ENCODE data around the gene DGKZ. TPM values are rescaled to one million over a fixed set of nuclear protein-coding genes. Genes with fewer than 3 reads are reported as not detected.

DGKZ gene
- total RNA-seq, 2 donors from 2014 or later = 88.0 to 108 TPM

- H3K36me3 Mint-ChIP-seq = peaks cover 10 to 26% of the 10 kb centered on the region in 2 donors
- DNase-seq (ENCODE audit: low spot score in 2 of 2) (peak in 1 of 2 donors; percentile 25), ATAC-seq (no peak)
- H3K9me3 Mint-ChIP-seq = no peaks in the 10 kb centered on the region
- H3K27ac Mint-ChIP-seq = peak overlapping the region in 1 of 2 donors; percentile 1
These were observed 66.7 kb downstream of the DGKZ start for GRCh38 chr11:46413760-46414465.

- Mint-ChIP-seq H3K36me3 (peaks cover 10 to 26% of the 10 kb centered on the region in 2 donors), H3K27ac (peak overlapping the region; percentile 8 to 50), H3K9me3 (no peaks in the 10 kb centered on the region)
- DNase-seq (ENCODE audit: low spot score in 2 of 2) (peak in 1 of 2 donors; percentile 20), ATAC-seq (no peak)
These were observed 67.2 kb downstream of the DGKZ start for GRCh38 chr11:46414466-46414796.

- Mint-ChIP-seq H3K9me3 (no peaks in the 10 kb centered on the region), H3K27ac (peak overlapping the region in 1 of 2 donors; percentile 8), H3K36me3 (peaks cover 10 to 23% of the 10 kb centered on the region in 2 donors)
These were observed 67.6 kb downstream of the DGKZ start for GRCh38 chr11:46414879-46415278.

GRCh38 chr11:46417711-46418110 lies 70.4 kb downstream of the DGKZ start:
- ATAC-seq (no peak), DNase-seq (ENCODE audit: low spot score in 2 of 2) (peak in 1 of 2 donors; percentile 37)
- Mint-ChIP-seq H3K36me3 (peaks cover 10 to 20% of the 10 kb centered on the region in 2 donors), H3K9me3 (no peaks in the 10 kb centered on the region), H3K27ac (no peak overlapping the region)

More at GRCh38 chr11:46414879-46415278, 67.6 kb downstream of the DGKZ start:
- peak in 1 of 2 donors; percentile 35 for DNase-seq (ENCODE audit: low spot score in 2 of 2)
- ATAC-seq = no peak

DNA sequence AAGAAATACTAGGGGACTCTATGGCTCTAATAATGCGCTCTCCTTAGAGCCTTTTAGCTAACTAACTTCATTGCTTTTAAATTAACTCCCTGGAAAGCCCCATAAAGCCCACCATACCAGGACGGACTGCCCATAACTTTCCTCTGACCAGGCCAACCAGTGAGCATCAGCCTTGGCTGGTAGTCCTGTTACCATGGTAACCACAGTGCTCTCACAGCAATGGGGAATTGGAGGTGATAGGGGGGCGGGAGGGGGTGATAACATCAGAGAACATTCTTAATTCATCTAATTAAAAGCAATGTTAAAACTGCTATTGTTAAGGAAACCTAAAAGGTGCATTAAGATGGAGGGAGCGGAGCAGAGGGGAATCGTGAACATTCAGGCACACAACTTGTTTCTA lies 71.5 kb downstream of the DGKZ start:
- no peak for DNase-seq (ENCODE audit: low spot score in 2 of 2)
- no peak for ATAC-seq
- Mint-ChIP-seq H3K27ac (no peak overlapping the region), H3K9me3 (no peaks in the 10 kb centered on the region), H3K36me3 (peaks cover 10 to 20% of the 10 kb centered on the region in 2 donors)

DNA sequence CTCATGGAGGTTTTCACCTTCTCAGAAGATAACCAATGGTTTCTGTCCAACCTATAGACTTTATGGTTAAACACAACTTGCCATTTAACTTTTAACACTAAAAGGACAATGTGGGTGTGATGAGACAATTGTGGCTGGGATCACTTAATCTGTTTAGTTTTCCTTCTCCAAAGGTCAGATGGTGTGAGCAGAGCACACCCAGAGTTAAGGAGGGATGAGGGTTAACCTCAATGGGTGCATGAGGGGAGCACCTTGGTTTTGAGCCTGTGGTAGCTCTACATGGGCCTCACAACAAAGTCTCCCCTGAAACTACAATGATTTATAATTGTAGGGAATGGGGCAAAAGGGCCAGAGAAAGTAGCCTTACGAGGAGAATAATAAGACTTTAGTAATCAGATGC lies 73.2 kb downstream of the DGKZ start:
- DNase-seq (ENCODE audit: low spot score in 2 of 2) (no peak), ATAC-seq (peak in 1 of 2 donors; percentile 59)
- Mint-ChIP-seq H3K36me3 (peaks cover 0 to 15% of the 10 kb centered on the region in 2 donors), H3K27ac (no peak overlapping the region), H3K9me3 (no peaks in the 10 kb centered on the region)

- Mint-ChIP-seq H3K27ac (no peak overlapping the region), H3K36me3 (peaks cover 0 to 10% of the 10 kb centered on the region in 2 donors), H3K9me3 (no peaks in the 10 kb centered on the region)
- no peak for ATAC-seq
- DNase-seq (ENCODE audit: low spot score in 2 of 2) = peak in 1 of 2 donors; percentile 28
These were observed 74.1 kb downstream of the DGKZ start for GRCh38 chr11:46421257-46421880.

DNA sequence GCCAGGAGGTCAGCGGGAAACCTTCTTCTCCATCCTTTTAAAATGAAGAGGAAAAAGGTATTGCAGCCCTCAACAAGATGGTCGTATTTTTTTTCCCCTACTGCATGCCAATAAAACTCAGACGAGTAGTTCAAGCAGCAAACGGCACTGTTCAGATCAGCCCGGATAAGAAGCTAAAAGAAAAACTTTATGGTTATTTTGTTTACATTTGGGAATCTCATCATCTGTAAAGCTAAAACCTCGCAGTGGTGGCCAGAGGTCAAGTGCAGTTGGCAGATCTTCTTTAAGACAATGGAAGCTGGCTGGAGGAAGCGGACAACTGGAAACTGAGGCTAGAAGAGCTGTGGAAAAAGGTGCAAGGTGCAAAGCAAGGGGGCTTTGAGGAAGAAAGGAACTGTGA lies 75.3 kb downstream of the DGKZ start:
- ATAC-seq (no peak), DNase-seq (ENCODE audit: low spot score in 2 of 2) (no peak)
- peaks cover 0 to 4% of the 10 kb centered on the region in 2 donors for H3K36me3 Mint-ChIP-seq
- H3K9me3 Mint-ChIP-seq = no peaks in the 10 kb centered on the region
- no peak overlapping the region for H3K27ac Mint-ChIP-seq

DNA sequence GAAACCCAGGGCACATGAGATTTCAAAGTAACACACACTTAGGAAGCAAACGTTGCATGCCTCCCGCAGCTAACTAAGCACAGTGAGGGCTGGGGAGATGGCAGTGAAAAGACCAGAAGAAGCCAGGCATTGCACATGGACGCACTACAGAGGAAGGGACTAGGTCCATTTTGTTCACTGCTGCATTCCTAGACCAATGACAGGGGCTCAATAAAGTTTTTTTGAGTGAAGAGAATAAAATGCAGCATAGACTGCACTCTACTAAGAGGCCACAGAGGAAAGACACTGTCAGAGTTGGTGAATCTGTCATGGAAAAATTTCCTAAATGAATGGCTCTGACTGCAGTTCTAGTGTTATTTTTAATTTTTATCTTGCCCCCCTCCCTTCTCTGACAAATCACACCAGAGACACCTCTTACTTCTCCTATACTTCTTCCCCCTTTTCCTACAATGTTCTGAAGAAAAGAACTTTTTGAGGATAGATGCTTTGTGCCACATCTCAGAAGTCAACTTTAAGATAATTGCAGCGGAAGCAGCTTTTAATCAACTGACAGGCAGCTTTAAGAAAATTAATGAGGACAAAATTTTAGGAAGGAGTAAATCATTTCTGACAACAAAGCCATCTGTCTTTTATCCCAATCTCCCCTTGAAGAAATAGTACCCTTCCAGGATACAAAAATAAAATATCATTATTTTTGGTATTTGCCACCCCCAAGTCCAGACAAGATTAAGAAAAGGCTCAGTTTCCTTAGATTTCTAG lies 79.1 kb downstream of the DGKZ start:
- Mint-ChIP-seq H3K9me3 (no peaks in the 10 kb centered on the region), H3K36me3 (peaks cover 0 to 4% of the 10 kb centered on the region in 2 donors), H3K27ac (peak overlapping the region in 1 of 2 donors; percentile 34)
- ATAC-seq = no peak
- no peak for DNase-seq (ENCODE audit: low spot score in 2 of 2)

GRCh38 chr11:46427364-46427763 lies 80.1 kb downstream of the DGKZ start:
- DNase-seq (ENCODE audit: low spot score in 2 of 2) = no peak
- no peak for ATAC-seq
- peaks cover 0 to 5% of the 10 kb centered on the region in 2 donors for H3K36me3 Mint-ChIP-seq
- no peaks in the 10 kb centered on the region for H3K9me3 Mint-ChIP-seq
- H3K27ac Mint-ChIP-seq = peak overlapping the region in 1 of 2 donors; percentile 63

GRCh38 chr11:46429717-46430116 lies 82.5 kb downstream of the DGKZ start:
- ATAC-seq = no peak
- no peak overlapping the region for H3K27ac Mint-ChIP-seq
- peaks cover 0 to 10% of the 10 kb centered on the region in 2 donors for H3K36me3 Mint-ChIP-seq
- no peak for DNase-seq (ENCODE audit: low spot score in 2 of 2)
- no peaks in the 10 kb centered on the region for H3K9me3 Mint-ChIP-seq

Other genes with a start within 250 kb of the DGKZ start
- 10 to 100 TPM; 53.0 to 54.6 TPM for gene PHF21A, start 226.0 kb upstream of the DGKZ start, total RNA-seq
- under 1 TPM; 0.14 to 0.61 TPM for gene CREB3L1, start 69.8 kb upstream of the DGKZ start, total RNA-seq
- 10 to 100 TPM in 1 of 2 donors, 1 to 10 TPM in 1; 5.8 to 14.8 TPM for gene MDK, start 34.2 kb downstream of the DGKZ start, total RNA-seq
- under 1 TPM in 1 of 2 donors, not detected in 1; 0.64 TPM for gene CHRM4, start 44.3 kb downstream of the DGKZ start, total RNA-seq
- gene AMBRA1, start 246.6 kb downstream of the DGKZ start, total RNA-seq = 10 to 100 TPM; 20.9 to 28.5 TPM

All from activated naive CD4-positive, alpha-beta T cell treated with anti-CD3 and anti-CD28 coated beads, Interleukin-2, amount 50 U/mL, for 72 hours (primary cell).